ENCODE data around the gene CHCHD10. TPM values are rescaled to one million over a fixed set of nuclear protein-coding genes. Genes with fewer than 3 reads are reported as not detected.

CHCHD10 gene
- total and polyA plus RNA-seq, 10 of the 15 experiments (the other 5 are each of a cell fraction or from before 2014, with no cell fraction given) = 13.2 to 241 (median 128) TPM

DNA sequence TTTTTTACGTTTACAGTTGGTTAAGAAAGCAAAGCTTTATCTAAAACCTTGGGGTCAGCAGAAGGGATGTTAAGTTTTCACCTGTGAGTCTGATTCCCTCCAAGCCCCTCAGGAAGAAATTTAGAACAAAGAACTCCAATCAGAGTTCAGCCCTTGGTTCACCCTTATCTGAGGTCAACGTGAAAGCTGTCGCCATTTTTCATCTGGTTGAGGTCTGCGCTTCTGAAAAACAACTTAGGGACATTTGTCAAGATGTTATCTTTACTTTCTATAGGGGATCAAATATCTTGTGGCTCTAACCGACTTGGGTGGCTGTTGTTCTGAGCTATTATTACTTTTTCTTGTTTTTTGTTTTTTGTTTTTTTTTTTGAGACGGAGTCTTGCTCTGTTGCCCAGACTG lies 46.9 kb downstream of the CHCHD10 start:
- Histone ChIP-seq H3K4me3 (no peak overlapping the region), H3K79me2 (ENCODE audit: control insufficient read depth, insufficient read depth, low read length) (peaks cover 12% of the 10 kb centered on the region), H3K27ac (ENCODE audit: control insufficient read depth, insufficient read depth) (no peak overlapping the region), H4K20me1 (ENCODE audit: control insufficient read depth, insufficient read depth) (no peaks in the 10 kb centered on the region), H3K4me1 (ENCODE audit: control insufficient read depth, insufficient read depth, low read length) (peaks cover 7% of the 10 kb centered on the region), H3K27me3 (replicated peaks in 1 of 2; ENCODE audit: control insufficient read depth in 2 of 2, insufficient read depth in 2 of 2, low read length in 1 of 2) (no peaks in the 10 kb centered on the region), H2AFZ (ENCODE audit: control insufficient read depth, low read depth, low read length) (no peak overlapping the region), H3K9me3 (replicated peaks; ENCODE audit: control insufficient read depth, insufficient read depth, low read length) (no peaks in the 10 kb centered on the region), H3K9ac (ENCODE audit: control insufficient read depth, insufficient read depth, low read length) (no peak overlapping the region), H3K36me3 (ENCODE audit: control insufficient read depth in 2 of 2, insufficient read depth in 2 of 2, low read length in 1 of 2) (no peaks in the 10 kb centered on the region), H3K4me2 (ENCODE audit: control insufficient read depth, insufficient read depth) (no peak overlapping the region)
- ATAC-seq (no peak), FAIRE-seq (no peak), DNase-seq (ENCODE audit: low read depth, low spot score) (no peak)
- WGBS (ENCODE audit: insufficient coverage, insufficient replicate concordance, low lambda C conversion rate, missing lambda C conversion rate) = 72% methylated on average over 6 of the region's 6 CpGs
- RAD21 ChIA-PET (ENCODE audit: unreplicated experiment) = no interaction called here
- no peak for TF ChIP-seq TCF12 (IDR thresholded peaks at IDR 0.05; ENCODE audit: low read depth, low read length)
- TF ChIP-seq CREM (IDR thresholded peaks at IDR 0.05; ENCODE audit: low read depth) = no peak
- no peak for TF ChIP-seq SRF (IDR thresholded peaks at IDR 0.05; ENCODE audit: low read depth in 2 of 2, low read length in 2 of 2)
- TF ChIP-seq PAX8 (IDR thresholded peaks at IDR 0.05) = no peak
- no peak for TF ChIP-seq CHD2 (IDR thresholded peaks at IDR 0.05; ENCODE audit: borderline replicate concordance, low read depth, low read length)
- TF ChIP-seq, protein P1, sequence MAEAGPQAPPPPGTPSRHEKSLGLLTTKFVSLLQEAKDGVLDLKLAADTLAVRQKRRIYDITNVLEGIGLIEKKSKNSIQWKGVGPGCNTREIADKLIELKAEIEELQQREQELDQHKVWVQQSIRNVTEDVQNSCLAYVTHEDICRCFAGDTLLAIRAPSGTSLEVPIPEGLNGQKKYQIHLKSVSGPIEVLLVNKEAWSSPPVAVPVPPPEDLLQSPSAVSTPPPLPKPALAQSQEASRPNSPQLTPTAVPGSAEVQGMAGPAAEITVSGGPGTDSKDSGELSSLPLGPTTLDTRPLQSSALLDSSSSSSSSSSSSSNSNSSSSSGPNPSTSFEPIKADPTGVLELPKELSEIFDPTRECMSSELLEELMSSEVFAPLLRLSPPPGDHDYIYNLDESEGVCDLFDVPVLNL (IDR thresholded peaks at IDR 0.05; ENCODE audit: low read depth, low read length) = no peak
- no peak for TF ChIP-seq YBX1 (IDR thresholded peaks at IDR 0.05)
- TF ChIP-seq, protein P2, sequence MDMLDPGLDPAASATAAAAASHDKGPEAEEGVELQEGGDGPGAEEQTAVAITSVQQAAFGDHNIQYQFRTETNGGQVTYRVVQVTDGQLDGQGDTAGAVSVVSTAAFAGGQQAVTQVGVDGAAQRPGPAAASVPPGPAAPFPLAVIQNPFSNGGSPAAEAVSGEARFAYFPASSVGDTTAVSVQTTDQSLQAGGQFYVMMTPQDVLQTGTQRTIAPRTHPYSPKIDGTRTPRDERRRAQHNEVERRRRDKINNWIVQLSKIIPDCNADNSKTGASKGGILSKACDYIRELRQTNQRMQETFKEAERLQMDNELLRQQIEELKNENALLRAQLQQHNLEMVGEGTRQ (IDR thresholded peaks at IDR 0.05; ENCODE audit: borderline replicate concordance, low read depth, low read length) = no peak
- no peak for TF ChIP-seq CBX3 (IDR thresholded peaks at IDR 0.05; ENCODE audit: borderline replicate concordance, low read depth)
- TF ChIP-seq, protein P3, sequence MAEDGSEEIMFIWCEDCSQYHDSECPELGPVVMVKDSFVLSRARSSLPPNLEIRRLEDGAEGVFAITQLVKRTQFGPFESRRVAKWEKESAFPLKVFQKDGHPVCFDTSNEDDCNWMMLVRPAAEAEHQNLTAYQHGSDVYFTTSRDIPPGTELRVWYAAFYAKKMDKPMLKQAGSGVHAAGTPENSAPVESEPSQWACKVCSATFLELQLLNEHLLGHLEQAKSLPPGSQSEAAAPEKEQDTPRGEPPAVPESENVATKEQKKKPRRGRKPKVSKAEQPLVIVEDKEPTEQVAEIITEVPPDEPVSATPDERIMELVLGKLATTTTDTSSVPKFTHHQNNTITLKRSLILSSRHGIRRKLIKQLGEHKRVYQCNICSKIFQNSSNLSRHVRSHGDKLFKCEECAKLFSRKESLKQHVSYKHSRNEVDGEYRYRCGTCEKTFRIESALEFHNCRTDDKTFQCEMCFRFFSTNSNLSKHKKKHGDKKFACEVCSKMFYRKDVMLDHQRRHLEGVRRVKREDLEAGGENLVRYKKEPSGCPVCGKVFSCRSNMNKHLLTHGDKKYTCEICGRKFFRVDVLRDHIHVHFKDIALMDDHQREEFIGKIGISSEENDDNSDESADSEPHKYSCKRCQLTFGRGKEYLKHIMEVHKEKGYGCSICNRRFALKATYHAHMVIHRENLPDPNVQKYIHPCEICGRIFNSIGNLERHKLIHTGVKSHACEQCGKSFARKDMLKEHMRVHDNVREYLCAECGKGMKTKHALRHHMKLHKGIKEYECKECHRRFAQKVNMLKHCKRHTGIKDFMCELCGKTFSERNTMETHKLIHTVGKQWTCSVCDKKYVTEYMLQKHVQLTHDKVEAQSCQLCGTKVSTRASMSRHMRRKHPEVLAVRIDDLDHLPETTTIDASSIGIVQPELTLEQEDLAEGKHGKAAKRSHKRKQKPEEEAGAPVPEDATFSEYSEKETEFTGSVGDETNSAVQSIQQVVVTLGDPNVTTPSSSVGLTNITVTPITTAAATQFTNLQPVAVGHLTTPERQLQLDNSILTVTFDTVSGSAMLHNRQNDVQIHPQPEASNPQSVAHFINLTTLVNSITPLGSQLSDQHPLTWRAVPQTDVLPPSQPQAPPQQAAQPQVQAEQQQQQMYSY (CRISPR knock-in tag; IDR thresholded peaks at IDR 0.05) = no peak
- TF ChIP-seq MTA3 (IDR thresholded peaks at IDR 0.05; ENCODE audit: borderline replicate concordance, low read length) = no peak
- TF ChIP-seq NR2C1 (IDR thresholded peaks at IDR 0.05) = no peak
- TF ChIP-seq, protein P4, sequence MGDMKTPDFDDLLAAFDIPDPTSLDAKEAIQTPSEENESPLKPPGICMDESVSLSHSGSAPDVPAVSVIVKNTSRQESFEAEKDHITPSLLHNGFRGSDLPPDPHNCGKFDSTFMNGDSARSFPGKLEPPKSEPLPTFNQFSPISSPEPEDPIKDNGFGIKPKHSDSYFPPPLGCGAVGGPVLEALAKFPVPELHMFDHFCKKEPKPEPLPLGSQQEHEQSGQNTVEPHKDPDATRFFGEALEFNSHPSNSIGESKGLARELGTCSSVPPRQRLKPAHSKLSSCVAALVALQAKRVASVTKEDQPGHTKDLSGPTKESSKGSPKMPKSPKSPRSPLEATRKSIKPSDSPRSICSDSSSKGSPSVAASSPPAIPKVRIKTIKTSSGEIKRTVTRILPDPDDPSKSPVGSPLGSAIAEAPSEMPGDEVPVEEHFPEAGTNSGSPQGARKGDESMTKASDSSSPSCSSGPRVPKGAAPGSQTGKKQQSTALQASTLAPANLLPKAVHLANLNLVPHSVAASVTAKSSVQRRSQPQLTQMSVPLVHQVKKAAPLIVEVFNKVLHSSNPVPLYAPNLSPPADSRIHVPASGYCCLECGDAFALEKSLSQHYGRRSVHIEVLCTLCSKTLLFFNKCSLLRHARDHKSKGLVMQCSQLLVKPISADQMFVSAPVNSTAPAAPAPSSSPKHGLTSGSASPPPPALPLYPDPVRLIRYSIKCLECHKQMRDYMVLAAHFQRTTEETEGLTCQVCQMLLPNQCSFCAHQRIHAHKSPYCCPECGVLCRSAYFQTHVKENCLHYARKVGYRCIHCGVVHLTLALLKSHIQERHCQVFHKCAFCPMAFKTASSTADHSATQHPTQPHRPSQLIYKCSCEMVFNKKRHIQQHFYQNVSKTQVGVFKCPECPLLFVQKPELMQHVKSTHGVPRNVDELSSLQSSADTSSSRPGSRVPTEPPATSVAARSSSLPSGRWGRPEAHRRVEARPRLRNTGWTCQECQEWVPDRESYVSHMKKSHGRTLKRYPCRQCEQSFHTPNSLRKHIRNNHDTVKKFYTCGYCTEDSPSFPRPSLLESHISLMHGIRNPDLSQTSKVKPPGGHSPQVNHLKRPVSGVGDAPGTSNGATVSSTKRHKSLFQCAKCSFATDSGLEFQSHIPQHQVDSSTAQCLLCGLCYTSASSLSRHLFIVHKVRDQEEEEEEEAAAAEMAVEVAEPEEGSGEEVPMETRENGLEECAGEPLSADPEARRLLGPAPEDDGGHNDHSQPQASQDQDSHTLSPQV (IDR thresholded peaks at IDR 0.05) = no peak
- POLR2A ChIA-PET = interaction anchor here (0.6 kb wide), 1 partner anchor 144 kb away, joined by 3 read pairs; no protein-coding TSS in a partner anchor
- in situ Hi-C loops (cut with MboI) = no loop called here
- BruUV-seq (replicated peaks) = no TSS peak
- intact Hi-C loops (cut with micrococcal nuclease; ENCODE audit: unreplicated experiment) = no loop called here
- SMC1A ChIA-PET (ENCODE audit: uncharacterized antibody, unreplicated experiment) = interaction anchor here (1.2 kb wide), 1 partner anchor 15 kb away, joined by 3 read pairs; no protein-coding TSS in a partner anchor
- CTCF ChIA-PET = no interaction called here

All from GM12878 (cell line).